Right lobe of liver (tissue), 4 donors: Measurements from ENCODE around the gene SRSF7.

Experiments used
- POLR2A ChIP-seq: fragments of 450-650 bp; IDR thresholded peaks from one replicate; pipeline ENCODE4 v1.6.1; 2017; ENCODE audit warnings: antibody characterized with exemption, mild to moderate bottlenecking
- TF ChIP-seq, protein P1 (sequence below), 4 donors: fragments of 200-600 bp in 3 of 4; fragments of 450-650 bp in 1 of 4; IDR thresholded peaks; one replicate each; pipeline versions ENCODE4 v1.5.1 to v1.8.0; 2016 to 2022; ENCODE audit warnings: antibody characterized with exemption in 4 of 4, mild to moderate bottlenecking in 2 of 4
- donor health status: DM: no; HTN: no; CAD: no.
- donor health status: DM: no; HTN: no; CAD: no.
- donor health status: DM: no; HTN: yes; CAD: no.

- TF ChIP-seq, protein P1, sequence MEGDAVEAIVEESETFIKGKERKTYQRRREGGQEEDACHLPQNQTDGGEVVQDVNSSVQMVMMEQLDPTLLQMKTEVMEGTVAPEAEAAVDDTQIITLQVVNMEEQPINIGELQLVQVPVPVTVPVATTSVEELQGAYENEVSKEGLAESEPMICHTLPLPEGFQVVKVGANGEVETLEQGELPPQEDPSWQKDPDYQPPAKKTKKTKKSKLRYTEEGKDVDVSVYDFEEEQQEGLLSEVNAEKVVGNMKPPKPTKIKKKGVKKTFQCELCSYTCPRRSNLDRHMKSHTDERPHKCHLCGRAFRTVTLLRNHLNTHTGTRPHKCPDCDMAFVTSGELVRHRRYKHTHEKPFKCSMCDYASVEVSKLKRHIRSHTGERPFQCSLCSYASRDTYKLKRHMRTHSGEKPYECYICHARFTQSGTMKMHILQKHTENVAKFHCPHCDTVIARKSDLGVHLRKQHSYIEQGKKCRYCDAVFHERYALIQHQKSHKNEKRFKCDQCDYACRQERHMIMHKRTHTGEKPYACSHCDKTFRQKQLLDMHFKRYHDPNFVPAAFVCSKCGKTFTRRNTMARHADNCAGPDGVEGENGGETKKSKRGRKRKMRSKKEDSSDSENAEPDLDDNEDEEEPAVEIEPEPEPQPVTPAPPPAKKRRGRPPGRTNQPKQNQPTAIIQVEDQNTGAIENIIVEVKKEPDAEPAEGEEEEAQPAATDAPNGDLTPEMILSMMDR (IDR thresholded peaks at IDR 0.05) = no peak
- TF ChIP-seq POLR2A = no peak
Observed at GRCh38 chr2:38751596-38752410, 642 bp upstream of the SRSF7 start.
